ENCODE measurements around the gene SIX5.

- TF ChIP-seq CTCF (IDR thresholded peaks at IDR 0.05) (no peak), EP300 (IDR thresholded peaks at IDR 0.05) (no peak), POLR2A (IDR thresholded peaks at IDR 0.05) (no peak), POLR2AphosphoS5 (IDR thresholded peaks at IDR 0.05) (no peak)
These were observed 17.5 kb upstream of the SIX5 start for GRCh38 chr19:45786533-45786894.

Data from suprapubic skin (tissue), 4 donors.